Thyroid gland (tissue), 4 donors: ENCODE data around the gene GNL3. TPM values are rescaled to one million over a fixed set of nuclear protein-coding genes. Genes with fewer than 3 reads are reported as not detected.

Experiments used
- DNase-seq, 2 donors: peaks; one replicate each; pipeline ENCODE4 v3.0.0-alpha.2; 2019
- H3K27ac ChIP-seq, 3 donors: fragments of 200-600 bp; sonication (generic); 1 replicate in 2 of 3; 2 replicates in 1 of 3; pipeline ENCODE4 v1.5.1; 2016 to 2019; ENCODE audit warnings: mild to moderate bottlenecking in 1 of 3, moderate library complexity in 1 of 3
- H3K27me3 ChIP-seq: fragments of 200-600 bp; sonication (generic); one replicate; pipeline ENCODE4 v1.5.1; 2019
- H3K36me3 ChIP-seq, 2 donors: fragments of 200-600 bp; sonication (generic); one replicate each; pipeline ENCODE4 v1.5.1; 2016 to 2019
- H3K4me1 ChIP-seq, 2 donors: fragments of 200-600 bp; sonication (generic); one replicate each; pipeline ENCODE4 v1.5.1; 2017 to 2019
- H3K4me3 ChIP-seq, 3 donors: fragments of 200-600 bp; sonication (generic); replicated peaks in 1 of 3; 1 replicate in 2 of 3; 2 replicates in 1 of 3; pipeline ENCODE4 v1.5.1; 2016; ENCODE audit warnings: mild to moderate bottlenecking in 1 of 3
- H3K9me3 ChIP-seq: fragments of 200-600 bp; sonication (generic); one replicate; pipeline ENCODE4 v1.5.1; 2017
- POLR2A ChIP-seq, 2 donors: fragments of 450-650 bp; IDR thresholded peaks; one replicate each; pipeline ENCODE4 v1.6.1; 2017; ENCODE audit warnings: antibody characterized with exemption in 2 of 2, mild to moderate bottlenecking in 2 of 2, moderate library complexity in 1 of 2
- WGBS, 2 donors: methylation state at CpG; one replicate each; pipeline ENCODE4 v1.1.5; 2017; 5-methylcytosine and 5-hydroxymethylcytosine counted together
- intact Hi-C: fragments of 100-400 bp; cut with DNase I; formaldehyde crosslinking; loops from one replicate; pipeline ENCODE4 v1.15.1; 2023
- total RNA-seq, 4 donors: library from RNA; depleted of rRNA; stranded (reverse); fragments of >200 nt; gene quantifications; one replicate each; pipeline ENCODE4 v1.2.3, GENCODE V29; 2016
- TF ChIP-seq, protein P1 (sequence below), 6 experiments: fragments of 200-600 bp in 3 of 6; fragments of 450-650 bp in 3 of 6; sonication (generic) in 3 of 6; IDR thresholded peaks; one replicate each; pipeline ENCODE4 v1.5.1; 2016 to 2019; ENCODE audit warnings: antibody characterized with exemption in 6 of 6, mild to moderate bottlenecking in 2 of 6, inconsistent platforms in 1 of 6, moderate library complexity in 1 of 6

Gene GNL3
- total RNA-seq, 4 donors from 2014 or later, result 39.2 to 68.4 (median 41.7) TPM

DNA sequence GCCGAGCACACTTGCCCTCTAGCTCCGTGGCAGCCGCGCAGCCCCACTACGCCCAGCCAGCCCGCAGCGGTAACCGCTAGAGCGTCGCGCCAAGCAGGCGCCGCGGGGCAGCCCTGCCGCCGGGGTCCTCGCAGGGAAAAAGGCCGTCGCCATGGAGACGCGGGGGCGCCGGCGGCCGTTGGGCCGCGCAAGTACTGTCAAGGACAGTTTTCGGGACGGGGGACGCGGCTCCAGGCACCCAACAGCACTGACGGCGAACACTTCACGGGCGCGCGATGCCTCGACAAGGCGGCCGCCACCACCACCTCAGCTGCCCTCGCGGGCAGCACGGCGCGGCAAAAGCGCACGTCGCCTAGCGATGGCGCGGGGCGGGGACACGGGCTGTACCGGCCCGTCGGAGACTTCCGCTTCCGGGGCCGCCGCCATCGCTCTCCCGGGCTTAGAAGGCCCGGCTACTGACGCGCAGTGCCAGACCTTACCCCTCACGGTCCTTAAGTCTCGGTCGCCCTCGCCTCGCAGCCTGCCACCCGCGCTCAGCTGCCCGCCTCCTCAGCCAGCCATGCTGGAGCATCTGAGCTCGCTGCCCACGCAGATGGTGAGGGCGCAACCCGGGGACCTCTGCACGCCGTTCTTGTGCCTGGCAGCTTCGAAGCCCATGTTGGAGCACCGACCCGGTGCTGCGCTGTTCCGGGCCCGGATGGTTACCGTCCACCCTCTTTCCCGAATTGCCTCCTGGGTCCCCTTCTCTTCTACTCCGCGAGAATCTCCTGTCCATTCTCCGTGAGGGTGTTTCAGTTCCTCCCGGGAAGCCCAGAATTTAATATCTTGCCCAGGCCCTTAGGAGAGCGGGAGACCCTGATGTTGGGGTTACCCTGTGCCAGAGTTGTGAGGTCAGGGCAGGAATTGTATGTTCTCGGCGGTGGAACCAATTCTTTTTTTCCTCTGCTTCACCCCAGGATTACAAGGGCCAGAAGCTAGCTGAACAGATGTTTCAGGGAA lies 20.2 kb downstream of the GNL3 start, which contains the start of the genes GLT8D1 and SPCS1:
Gene GLT8D1, minus strand, starts transcription at position 104 of the 999 bp plus-strand sequence. CDS start 5,331 bp downstream, outside the sequence.
Gene SPCS1, plus strand, starts transcription at position 419 of the 999 bp plus-strand sequence. Its CDS starts 141 bp downstream, at position 560.
- H3K4me3 ChIP-seq, result peak within 1 kb of the TSS; percentile 63 to 97 (median 88)
- H3K36me3 ChIP-seq, result peaks cover 0 to 4% of the 10 kb centered on the region in 2 donors
- H3K9me3 ChIP-seq, result no peaks in the 10 kb centered on the region
- WGBS, 2 donors, result 0 to 1% methylated on average over 13 to 51 of the region's 94 CpGs
- H3K4me1 ChIP-seq, result peaks cover 16 to 37% of the 10 kb centered on the region in 2 donors
- H3K27me3 ChIP-seq, result no peaks in the 10 kb centered on the region
- H3K27ac ChIP-seq, result peak within 1 kb of the TSS; percentile 80 to 90 (median 81)
- peak; percentile 87 for DNase-seq
- intact Hi-C loops, result no loop called here
- TF ChIP-seq, protein P1, sequence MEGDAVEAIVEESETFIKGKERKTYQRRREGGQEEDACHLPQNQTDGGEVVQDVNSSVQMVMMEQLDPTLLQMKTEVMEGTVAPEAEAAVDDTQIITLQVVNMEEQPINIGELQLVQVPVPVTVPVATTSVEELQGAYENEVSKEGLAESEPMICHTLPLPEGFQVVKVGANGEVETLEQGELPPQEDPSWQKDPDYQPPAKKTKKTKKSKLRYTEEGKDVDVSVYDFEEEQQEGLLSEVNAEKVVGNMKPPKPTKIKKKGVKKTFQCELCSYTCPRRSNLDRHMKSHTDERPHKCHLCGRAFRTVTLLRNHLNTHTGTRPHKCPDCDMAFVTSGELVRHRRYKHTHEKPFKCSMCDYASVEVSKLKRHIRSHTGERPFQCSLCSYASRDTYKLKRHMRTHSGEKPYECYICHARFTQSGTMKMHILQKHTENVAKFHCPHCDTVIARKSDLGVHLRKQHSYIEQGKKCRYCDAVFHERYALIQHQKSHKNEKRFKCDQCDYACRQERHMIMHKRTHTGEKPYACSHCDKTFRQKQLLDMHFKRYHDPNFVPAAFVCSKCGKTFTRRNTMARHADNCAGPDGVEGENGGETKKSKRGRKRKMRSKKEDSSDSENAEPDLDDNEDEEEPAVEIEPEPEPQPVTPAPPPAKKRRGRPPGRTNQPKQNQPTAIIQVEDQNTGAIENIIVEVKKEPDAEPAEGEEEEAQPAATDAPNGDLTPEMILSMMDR (IDR thresholded peaks at IDR 0.05), result no peak
- peak; percentile 22 to 80 for TF ChIP-seq POLR2A (IDR thresholded peaks at IDR 0.05)

DNA sequence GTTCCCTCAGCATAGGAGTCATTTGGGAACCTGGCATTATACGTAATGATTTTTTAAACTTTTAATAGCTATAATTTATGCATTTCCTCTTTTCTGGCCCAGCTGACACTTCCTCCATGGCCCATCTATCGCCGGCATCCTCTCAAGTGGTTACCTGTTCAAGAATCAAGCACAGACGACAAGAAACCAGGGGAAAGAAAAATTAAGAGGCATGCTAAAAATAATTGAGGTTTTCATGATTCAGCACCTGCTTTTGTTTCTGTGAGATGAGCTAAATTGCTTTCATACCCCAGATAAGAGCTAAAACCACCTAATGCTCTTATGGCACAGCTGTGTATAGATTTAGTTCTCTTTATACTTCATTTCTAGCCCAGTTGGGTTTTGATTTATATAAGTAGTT lies 21.8 kb downstream of the GNL3 start:
- intact Hi-C loops, result no loop called here
- Histone ChIP-seq H3K4me1 (peaks cover 16 to 30% of the 10 kb centered on the region in 2 donors), H3K27ac (no peak overlapping the region), H3K27me3 (no peaks in the 10 kb centered on the region), H3K36me3 (peaks cover 0 to 5% of the 10 kb centered on the region in 2 donors), H3K9me3 (no peaks in the 10 kb centered on the region), H3K4me3 (no peak overlapping the region)
- TF ChIP-seq, protein P1 (IDR thresholded peaks at IDR 0.05), result no peak
- TF ChIP-seq POLR2A (IDR thresholded peaks at IDR 0.05), result no peak
- WGBS, 2 donors, result 77 to 80% methylated on average over 4 of the region's 4 CpGs
- no peak for DNase-seq

DNA sequence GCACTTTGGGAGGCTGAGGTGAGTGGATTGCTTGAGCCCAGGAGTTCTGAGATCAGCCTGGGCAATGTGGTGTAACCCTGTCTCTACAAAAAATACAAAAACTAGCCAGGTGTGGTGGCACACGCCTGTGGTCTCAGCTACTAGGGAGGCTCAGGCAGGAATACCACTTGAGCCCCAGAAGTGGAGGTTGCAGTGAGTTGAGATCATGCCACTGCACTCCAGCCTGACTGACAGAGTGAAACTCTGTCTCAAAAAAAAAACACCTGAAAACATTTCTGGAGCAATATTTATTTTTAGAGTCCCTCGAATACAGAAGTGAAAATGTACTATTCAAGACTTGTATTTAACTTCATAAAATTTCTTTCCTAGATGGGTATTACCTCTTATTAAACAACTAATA lies 24.7 kb downstream of the GNL3 start:
- TF ChIP-seq POLR2A (IDR thresholded peaks at IDR 0.05), result no peak
- TF ChIP-seq, protein P1 (IDR thresholded peaks at IDR 0.05), result no peak
- peaks cover 10 to 13% of the 10 kb centered on the region in 2 donors for H3K4me1 ChIP-seq
- DNase-seq, result no peak
- peaks cover 0 to 7% of the 10 kb centered on the region in 2 donors for H3K36me3 ChIP-seq
- no peaks in the 10 kb centered on the region for H3K27me3 ChIP-seq
- H3K27ac ChIP-seq, result no peak overlapping the region
- WGBS, 2 donors, result 88 to 93% methylated on average over 2 of the region's 2 CpGs
- no peaks in the 10 kb centered on the region for H3K9me3 ChIP-seq
- intact Hi-C loops, result no loop called here
- no peak overlapping the region for H3K4me3 ChIP-seq

DNA sequence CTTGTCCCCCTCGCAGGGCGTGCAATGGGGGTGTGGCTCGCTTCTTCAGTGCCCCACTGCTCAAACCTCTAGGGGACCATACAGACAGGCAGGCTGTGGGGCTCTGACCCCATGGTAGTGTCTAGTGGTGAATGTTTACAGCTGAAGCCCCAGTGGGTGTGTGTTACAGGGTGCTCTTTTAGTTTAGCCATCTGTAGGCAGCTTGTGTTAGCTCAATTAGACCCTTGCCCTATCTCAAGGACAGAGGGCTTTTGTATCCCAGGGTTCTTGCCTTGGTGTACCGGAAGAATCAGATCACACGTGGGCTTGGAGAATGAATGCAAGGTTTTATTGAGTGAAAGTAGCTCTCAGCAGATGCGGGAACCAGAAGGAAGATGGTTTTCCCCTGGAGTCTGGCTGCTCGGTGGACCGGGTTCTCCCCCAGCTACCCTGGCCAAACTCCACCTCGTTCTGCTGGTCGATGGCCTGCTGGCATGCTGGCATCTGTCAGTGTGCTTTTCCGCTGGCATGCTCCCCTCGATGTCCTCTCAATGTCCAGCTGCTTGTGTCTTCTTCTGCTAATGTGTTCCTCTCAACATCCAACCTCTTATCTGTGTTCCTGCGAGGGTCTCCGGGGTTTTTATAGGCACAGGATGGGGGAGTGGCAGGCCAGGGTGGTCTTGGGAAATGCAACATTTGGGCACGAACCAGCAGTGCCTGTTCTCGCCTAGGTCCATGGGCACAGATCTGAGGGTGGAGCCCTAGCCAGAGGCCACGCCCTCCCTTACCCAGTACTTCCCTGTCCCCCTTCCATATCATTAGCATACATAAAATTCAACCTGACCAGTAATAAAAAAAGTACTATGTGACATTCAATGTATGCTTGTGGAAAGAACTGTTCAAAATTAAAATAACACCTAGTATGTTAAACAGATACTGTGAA lies 26.7 kb downstream of the GNL3 start:
- Histone ChIP-seq H3K27me3 (no peaks in the 10 kb centered on the region), H3K36me3 (peaks cover 0 to 7% of the 10 kb centered on the region in 2 donors), H3K9me3 (no peaks in the 10 kb centered on the region), H3K27ac (no peak overlapping the region), H3K4me3 (no peak overlapping the region), H3K4me1 (peaks cover 0 to 3% of the 10 kb centered on the region in 2 donors)
- DNase-seq, result no peak
- 93 to 97% methylated on average over 17 of the region's 17 CpGs for WGBS, 2 donors
- intact Hi-C loops, result no loop called here
- TF ChIP-seq, protein P1 (IDR thresholded peaks at IDR 0.05), result no peak
- TF ChIP-seq POLR2A (IDR thresholded peaks at IDR 0.05), result no peak
